ENCODE measurements around the gene RAB9A.
"Not testable (repeated sequence)": the region's sequence is repeated elsewhere in the genome, so short reads cannot be mapped to it uniquely, and the experiment has no call there.

RAB9A gene

DNA sequence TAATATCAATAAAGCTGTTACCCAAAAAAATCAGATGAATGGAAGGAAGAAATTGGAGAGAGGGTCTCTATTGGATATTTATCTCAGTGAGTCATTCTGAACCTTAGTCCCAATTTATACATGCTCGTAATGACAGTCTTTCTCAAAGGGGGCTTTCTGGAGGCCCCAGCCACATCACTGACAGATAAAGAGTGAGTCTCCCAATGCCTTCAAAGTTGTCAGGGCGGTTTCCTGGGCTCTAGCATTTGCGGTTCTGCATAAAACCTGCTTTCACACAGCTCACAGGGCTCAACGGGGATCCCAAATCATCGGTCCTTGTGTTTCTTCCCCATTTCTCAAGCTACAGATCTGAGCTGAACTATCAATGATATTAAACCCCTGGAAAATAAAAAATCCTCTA, 18.7 kb upstream of the RAB9A start:
- no peak for DNase-seq

DNA sequence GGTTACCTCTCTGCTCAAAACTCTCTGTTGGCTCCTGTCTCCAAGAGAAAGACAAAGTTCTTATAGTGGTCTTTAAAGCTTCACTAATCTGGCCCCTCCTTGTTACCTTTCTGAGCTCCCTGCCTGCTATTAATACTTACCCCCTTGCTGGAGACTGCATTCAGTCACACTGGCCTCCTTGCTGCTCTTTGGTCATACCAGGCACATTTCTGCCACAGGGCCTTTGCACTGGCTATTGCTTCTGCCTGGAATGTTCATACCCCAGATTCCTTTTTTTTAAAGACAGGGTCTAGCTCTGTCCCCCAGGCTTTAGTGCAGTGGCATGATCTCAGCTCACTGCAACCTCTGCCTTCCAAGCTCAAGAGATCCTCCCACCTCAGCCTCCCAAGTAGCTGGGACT, 15.9 kb upstream of the RAB9A start:
- DNase-seq, result no peak

DNA sequence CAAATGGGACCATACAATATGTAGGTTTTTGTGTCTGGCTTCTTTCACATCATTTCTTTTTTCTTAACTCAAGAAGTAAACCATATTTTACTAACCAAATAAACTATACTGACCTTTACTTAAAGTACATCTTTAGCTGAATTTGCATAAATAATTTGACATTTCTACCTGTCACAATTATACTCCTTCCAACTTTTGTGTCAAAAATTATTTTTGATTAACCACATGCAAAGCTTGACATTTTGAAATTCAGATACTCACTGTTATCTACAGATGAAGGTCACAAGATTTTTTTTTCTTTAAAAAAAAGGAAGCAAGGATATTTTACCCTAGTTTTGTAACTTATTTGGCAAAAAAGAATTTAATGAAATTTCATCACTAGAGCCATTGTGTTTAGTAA, 12.0 kb upstream of the RAB9A start:
- DNase-seq, result no peak

DNA sequence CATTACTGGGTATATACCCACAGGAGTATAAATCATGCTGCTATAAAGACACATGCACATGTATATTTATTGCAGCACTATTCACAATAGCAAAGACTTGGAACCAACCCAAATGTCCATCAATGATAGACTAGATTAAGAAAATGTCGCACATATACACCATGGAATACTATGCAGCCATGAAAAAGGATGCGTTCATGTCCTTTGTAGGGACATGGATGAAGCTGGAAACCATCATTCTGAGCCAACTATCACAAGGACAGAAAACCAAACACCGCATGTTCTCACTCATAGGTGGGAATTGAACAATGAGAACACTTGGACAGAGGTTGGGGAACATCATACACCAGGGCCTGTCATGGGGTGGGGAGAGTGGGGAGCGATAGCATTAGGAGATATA, 9.2 kb upstream of the RAB9A start:
- DNase-seq, result not testable (repeated sequence)

DNA sequence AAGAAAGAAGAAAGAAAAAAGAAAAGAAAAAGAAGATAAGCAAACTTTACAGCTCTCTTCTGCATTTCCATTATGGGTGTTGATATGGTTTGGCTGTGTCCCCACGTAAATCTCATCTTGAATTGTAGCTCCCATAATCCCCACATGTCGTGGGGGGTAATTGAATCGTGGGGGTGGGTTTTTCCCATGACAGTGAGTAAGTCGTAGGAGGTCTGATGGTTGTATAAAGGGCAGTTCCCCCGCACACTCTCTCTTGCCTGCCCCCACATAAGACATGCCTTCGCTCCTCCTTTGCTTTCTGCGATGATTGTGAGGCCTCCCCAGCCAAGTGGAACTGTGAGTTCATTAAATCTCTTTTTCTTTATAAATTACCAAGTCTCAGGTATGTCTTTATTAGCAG, 7.3 kb upstream of the RAB9A start:
- no peak for DNase-seq

DNA sequence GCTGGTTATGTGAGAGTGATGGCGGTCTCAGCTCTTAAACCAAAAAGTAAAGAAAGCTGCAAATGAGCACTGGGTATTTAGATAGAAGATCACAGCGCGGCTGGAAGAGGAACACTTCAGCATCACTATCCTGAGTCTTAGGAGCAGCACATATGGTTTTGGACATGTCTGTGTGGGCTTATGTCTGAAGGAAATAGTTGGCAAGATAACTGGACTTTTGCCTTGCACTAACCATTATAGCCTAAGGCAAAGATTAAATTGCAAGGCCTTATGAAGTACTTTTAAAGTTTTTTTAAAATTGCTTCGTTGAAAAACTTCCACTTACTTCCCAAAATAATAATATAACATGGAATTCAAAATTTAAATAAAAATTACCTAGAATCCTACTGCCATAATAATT, 4.6 kb upstream of the RAB9A start:
- DNase-seq, result no peak

DNA sequence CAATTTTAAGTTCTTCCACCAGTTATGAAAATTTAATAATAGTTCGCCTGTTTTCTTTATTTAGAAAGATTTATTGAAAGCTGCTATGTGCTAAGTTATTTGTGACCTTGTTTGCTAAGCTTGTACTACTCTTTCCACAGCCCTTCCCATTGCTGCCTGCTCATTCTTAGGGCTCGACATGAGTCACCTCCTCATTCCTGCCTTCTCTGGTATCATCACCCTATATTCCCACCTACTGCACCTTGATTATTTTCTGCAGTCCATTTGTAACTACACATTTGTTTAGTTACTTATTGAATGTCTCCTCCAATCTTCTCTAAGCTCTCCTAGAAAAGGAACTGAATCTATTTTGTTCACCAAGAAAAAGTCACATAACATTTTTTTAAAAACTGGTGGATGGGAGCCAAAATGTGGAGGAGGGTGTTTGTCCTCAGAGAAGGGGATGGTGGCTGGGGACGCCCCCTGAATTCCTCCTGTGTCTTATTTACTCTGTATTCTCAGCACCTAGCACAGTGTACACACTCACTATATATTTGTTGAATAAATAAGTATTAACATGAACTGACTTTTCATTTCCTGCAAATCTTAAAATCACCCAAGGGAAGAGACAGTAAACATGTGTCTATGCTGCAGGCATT, 3.7 kb upstream of the RAB9A start:
- DNase-seq, result no peak

DNA sequence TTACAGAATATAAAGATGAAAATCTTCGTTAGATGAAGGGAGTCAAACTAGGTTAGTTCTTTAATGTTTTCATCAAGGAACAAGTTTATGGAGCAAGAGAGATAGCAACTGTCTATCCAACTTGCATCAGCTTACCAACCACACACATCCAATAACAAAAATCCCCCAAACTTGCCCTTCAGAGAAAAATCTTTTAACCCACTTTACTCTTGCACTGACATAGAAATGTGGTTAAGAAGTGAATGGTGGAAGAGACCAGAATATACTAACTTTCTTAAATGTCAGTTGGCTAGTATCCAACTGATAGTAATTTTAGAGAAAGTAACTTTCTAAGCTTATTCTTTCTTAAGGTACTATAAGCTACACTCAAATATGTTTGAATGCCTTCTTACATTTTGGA, 1.7 kb upstream of the RAB9A start:
- no peak for DNase-seq

DNA sequence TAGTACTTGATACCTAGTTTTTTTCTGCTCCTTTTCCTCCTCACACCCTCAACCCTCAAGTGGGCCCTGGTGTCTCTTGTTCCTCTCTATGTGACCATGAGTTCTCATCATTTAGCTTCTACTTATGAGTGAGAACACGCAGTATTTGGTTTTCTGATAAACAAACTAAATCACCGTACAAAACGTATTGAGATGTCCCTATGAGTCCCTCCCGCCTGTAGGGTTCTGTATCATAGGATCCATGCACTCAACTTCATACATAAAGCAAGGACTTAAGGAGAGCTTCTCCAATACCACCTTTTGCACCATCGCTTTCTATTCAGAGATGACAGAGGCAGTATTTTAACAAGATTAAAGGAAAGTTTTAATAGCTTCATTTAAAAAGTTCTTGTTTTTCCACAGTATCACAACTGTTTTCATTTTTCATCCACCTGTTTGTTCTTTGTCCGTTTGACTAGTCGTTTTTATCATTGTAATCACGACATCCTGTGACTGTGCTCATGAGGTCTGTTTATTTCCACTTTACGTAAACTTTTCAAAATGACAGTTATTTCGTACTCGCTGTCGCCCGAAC, 457 bp upstream of the RAB9A start:
- no peak for DNase-seq

DNA sequence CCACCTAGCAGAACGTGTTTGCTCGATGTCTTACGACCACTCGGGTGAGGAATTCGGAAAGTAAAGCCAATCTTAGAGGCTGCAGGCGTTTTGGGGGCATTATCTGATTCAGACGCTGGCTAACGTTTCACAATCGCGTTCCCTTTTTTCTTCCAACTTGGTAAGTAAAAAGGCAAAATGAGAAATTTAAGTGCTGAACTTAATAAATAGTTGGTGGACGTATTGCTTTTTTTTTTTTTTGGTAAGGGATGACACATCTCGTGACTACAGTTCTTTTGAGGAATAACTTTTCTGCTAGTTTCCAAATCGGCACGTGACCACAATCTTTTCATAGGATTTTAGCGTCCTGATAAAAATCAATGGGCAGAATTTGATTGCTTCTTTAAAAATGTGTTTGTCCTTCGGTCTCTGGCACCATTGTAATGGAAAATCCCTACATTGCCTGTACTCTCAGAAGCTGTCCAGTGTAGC, 848 bp downstream of the RAB9A start:
- no peak for DNase-seq

DNA sequence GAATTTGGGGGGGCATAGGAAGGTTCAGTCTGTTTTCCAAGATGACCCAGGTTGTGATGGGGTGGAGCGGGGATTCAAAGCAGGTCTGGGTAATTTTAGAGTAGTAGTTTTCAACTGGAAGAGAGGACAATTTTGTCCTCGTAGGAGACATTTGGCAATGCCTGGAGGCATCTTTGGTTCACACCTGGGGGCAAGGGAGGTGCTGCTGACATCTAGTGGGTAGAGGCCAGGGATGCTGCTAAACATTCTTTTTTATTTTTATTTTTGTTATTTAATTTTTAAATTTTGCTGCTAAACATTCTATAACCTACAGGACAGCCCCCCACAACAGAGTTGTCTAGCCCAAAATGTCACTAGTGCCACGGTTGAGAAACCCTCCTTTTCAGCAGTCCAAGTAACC, 1.9 kb downstream of the RAB9A start:
- no peak for DNase-seq

DNA sequence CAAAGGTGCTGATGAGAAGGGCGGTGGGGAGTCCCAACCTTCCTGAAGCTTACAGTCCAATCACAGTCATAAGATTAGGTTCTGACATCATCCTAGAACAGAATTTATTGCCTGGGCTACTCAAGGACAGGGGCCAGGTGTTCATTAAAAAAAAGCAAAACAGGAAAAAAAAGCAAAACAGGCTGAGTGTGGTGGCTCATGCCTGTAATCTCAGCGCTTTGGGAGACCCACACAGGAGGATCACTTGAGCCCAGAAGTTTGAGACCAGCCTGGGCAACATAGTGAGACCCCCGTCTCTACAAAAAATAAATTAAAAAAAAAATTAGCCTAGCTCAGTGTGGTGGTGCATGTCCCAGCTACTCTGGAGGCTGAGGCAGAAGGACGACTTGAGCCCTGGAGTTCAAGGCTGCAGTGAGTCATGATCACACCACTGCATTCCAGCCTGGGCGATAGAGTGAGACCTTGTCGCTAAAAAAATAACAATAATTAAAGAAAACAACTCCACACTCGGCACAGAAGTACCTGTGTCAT, 3.0 kb downstream of the RAB9A start:
- no peak for DNase-seq

DNA sequence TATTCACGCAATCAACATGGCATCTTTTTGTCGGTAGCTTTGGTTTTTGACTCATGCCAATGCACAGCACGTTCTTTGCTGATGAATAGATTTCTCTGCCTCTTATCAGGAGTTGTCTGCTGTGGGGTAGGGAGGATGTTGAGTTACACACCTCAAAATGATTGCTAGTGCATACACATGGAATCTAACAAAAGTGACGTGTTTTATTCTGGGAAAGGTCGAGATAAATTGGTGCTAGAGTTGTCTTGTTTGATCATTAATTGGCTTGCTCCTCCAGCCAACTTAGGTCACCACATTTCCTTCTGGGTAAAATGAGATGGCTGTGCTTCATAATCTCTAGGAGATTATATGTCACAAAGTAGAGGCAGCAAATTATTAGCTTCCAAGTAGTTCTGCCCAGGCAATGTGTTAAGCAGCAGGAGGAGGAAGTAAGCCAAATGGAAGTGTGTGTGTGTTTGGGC, 3.9 kb downstream of the RAB9A start:
- DNase-seq, result no peak

DNA sequence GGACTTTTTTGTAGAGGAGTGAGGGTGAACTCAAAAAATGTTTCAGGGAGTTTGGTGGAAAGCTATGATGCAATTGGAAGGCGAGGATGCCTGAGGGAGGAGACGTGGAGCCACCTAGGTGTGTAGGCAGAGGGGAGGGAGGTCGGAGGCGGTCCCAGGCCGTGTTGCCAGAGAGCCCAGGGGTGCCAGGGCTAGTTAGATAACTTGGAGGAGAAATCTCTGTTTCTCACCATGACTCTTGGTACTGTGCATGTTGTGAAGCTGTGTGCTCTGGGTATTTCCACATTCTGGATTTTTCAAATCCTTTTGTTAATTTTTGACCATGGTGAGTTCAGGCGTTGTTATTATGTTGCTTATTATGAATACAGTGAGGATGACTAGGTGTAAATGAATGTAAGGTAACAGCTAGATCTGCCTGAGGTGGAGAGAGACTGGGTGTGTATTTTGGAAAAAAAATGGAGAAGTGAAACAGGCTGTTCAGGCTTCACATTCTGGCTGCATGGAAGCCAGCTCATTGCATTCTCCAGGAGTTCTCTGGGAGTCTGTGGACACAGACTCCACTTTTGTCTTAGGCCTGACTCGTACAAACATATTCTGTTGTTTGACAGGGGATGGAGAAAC, 4.5 kb downstream of the RAB9A start:
- no peak for DNase-seq

DNA sequence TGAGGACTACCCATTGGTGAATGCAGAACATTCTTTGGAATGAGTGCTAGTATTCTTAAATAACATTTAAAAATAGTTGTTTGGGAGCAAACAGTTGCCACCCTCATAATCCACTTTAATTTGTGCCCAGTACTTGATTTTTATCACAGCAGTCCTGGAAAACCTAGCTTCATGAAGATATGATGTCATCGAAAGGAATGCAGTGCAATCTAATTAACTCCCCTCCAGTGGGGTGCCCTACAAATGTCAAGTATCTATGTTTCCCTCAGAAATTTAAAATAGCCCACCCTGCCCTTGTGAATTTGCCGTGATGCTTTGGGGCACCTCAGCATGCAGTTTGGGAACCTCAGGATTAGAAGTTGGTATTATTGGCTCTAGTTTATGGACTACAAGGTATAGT, 5.4 kb downstream of the RAB9A start:
- DNase-seq, result no peak

DNA sequence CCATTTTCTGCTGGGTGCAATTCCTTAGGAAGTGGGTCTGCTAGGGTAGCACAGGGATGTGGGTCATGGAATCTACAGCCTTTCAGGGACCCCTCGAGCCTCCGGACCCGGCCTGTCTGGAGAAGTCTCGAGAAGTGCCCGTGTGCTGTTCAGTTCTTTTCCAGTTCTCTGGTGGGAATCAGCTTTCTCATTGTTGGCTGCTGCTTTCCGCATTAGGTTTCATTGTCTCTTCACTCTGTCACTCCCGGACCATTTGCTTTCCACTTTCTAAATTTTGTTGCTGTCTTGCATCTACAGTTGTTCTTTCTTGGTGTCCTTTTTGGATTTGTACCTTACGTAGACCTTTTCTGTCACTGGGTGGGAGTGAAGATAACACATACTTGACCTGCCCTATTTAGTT, 6.1 kb downstream of the RAB9A start:
- no peak for DNase-seq

DNA sequence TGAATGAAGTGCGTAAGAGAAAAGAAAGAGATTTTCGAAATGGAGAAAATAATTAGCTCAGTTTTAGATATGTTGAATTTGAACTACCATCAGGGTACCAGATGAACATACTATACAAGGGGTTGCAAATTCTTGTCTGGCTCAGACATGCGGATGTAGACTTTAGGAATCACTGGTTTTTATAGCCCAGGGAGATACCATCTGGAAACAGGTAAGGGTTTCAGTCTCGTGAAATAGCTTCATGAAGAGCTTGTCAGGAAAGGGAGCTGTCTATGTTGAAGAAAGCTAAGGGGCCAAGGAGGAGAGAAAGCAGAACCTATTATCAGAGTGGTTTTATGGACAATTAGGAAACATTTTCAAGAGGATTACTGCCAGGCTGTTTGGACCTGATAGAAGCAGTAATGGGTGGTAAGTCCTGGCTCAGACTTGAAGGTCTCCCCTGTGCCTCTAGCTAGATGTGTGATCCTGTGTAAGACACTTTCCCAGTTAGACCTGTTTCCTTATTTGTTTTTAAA, 6.7 kb downstream of the RAB9A start:
- no peak for DNase-seq

DNA sequence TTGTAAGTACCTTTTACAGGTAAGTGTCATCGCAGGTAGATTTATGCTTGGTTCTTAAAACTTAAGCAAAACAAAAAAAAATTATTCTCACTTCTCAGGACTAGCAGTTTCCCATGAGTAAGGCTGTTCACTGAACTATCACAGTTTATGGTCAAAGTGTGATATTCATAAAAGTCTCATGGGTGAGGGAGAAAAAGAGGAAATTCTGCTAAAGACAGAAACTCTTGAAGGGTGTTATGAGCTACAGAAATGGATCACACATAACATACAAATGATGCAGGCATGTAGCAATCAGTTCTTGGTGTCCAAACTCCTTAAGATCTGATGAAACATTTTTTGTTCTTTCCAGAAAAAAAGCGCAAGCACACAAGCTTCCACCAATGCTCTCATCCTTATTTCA, 8.5 kb downstream of the RAB9A start:
- DNase-seq, result no peak

DNA sequence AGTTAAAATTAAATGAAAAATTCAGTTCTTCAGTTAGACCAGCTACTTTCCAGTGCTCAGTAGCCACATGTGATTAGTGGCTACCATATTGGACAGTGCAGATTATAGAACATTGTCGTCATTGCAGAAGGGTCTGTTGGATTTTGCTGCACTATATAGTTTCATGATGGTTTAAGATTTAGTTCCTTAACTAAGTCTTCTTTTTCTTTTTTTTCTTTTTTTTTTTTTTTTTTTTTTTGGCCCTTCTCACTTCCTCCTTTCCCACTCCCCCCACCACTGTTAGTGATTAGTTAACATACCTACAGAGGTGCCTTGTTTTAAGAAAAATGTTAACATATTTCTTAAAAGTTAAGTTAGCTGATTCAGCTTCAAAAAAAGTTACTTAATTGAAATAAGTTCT, 9.0 kb downstream of the RAB9A start:
- DNase-seq, result no peak

DNA sequence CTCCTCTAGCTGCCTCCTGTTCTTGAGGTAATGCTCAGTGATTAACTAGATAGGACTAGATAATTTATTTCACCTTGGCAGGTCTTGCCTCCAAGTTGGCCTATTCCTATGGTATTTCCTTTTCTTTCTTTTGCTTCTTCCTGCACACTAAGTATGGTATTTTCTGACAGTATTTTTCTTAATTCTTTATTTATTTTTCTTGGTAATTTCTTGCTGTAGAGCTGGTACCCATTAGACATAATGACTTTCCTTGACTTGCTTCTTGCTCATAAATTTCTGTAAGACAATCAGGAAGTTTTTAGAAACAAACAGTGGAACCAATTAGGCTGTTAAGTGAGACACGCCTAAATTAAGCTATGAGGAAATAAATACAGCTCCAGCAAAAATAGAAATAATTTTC, 9.5 kb downstream of the RAB9A start:
- DNase-seq, result no peak

DNA sequence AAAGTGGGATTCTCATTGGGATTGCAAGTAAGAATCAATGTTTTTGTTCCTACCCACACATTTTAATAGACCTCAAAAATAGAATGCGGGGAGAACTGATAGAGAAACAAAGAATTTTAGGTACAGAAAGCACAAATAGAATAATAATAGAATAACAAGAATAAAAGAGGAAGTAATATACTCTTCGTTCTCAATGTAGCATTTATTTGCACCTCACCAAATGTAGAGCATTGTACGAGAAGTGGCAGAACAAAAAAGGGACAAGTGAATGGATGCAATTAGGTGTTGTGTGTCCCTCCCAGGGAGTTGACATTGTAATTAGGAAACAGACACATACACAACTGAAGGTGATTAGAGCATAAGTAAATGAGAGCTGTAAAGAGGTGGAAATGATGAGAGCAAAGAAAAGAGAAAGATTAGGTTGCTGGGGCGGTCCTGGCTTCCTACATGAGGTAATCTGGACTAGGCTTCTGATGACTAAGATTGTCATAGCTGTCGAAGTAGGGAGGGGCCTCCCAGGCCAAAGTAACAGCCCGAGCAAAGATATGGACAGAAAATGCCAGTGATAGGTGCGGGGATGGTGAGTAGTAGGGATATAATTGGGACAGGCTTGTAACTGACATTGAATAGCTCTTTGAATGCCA, 10.4 kb downstream of the RAB9A start:
- DNase-seq, result no peak

DNA sequence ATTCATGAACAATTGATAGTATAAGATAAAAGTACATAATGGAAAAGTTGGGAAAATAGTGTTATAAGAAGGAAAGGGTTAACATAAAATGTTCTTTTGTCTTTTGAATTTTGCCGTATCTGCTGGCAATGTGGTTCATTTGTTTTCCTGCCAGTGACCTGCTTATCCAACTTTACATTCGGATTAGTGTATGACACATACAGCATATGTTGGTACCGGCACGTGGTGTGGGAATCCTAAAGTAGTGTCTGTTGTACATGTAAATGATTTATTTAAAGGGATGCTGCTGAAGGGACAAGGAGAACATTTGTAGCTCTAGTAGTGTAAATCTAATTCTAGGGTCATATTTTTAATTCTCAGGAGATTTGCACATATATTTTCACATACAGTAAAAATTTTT, 11.5 kb downstream of the RAB9A start:
- no peak for DNase-seq

DNA sequence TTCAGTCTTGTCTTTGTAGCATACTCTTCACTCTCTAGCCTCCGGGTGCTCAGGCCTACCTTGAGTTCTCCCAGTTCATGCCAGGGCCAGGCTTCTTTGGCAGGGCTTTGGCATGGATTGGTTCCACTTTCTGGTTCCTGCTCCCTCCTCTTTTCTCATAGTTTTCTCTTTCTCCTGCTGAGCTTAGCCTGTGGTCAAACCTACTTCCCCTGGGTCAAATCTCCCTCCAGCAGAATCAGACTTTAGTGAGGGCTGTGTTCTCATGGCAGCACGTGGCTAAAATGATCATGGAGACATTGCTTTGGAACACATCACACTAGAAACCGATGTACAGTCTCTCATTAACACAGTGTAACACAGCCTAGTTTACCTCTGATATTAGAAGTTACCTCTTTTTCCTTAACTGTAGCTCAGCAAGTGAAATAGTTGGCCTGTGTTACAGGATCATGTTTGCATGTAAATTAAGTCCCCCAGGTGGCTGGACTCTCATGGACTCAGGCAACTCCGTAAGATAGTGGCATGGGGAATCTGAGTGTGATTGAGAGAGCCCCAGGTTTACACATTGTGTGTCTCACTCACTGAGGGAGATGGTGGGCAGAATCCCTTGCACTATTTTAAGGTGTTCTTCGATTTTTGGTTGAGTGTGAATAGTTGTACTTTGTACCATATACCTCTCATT, 13.3 kb downstream of the RAB9A start:
- no peak for DNase-seq
